Skeletal muscle satellite cell (primary cell): ENCODE results near the gene ABHD2.

Experiments used
- H3K27me3 ChIP-seq: 2 replicates; pipeline ENCODE4 v1.7.0; 2013; ENCODE audit warnings: low read length; ENCODE audit not compliant: control insufficient read depth, insufficient read depth
- H3K36me3 ChIP-seq: 2 replicates; pipeline ENCODE4 v1.7.0; 2013; ENCODE audit warnings: mild to moderate bottlenecking, control low read depth, low read length; ENCODE audit not compliant: insufficient read depth
- H3K4me1 ChIP-seq: 2 replicates; pipeline ENCODE4 v1.7.0; 2013; ENCODE audit warnings: low read length; ENCODE audit not compliant: control insufficient read depth, insufficient read depth
- H3K4me2 ChIP-seq: 2 replicates; pipeline ENCODE4 v1.7.0; 2013; ENCODE audit warnings: mild to moderate bottlenecking, low read length
- H3K4me3 ChIP-seq: 2 replicates; pipeline ENCODE4 v1.7.0; 2013; ENCODE audit warnings: low read length
- H3K9ac ChIP-seq: 2 replicates; pipeline ENCODE4 v1.7.0; 2013; ENCODE audit warnings: mild to moderate bottlenecking, low read depth, low read length, moderate library complexity
- H3K9me3 ChIP-seq: replicated peaks from 2 replicates; pipeline ENCODE4 v1.7.0; 2013; ENCODE audit warnings: mild to moderate bottlenecking, control low read depth, low read length

Gene ABHD2

GRCh38 chr15:89196241-89196640 is 108.0 kb downstream of the ABHD2 start:
- peaks cover 49% of the 10 kb centered on the region for H3K36me3 ChIP-seq
- H3K27me3 ChIP-seq = no peaks in the 10 kb centered on the region
- H3K4me1 ChIP-seq = peaks cover 10% of the 10 kb centered on the region
- H3K9ac ChIP-seq = no peak overlapping the region
- no peaks in the 10 kb centered on the region for H3K9me3 ChIP-seq
- no peak overlapping the region for H3K4me2 ChIP-seq
- H3K4me3 ChIP-seq = no peak overlapping the region

- Histone ChIP-seq H3K9ac (no peak overlapping the region), H3K4me2 (no peak overlapping the region), H3K4me1 (peaks cover 10% of the 10 kb centered on the region), H3K4me3 (no peak overlapping the region), H3K9me3 (no peaks in the 10 kb centered on the region), H3K36me3 (peaks cover 44% of the 10 kb centered on the region), H3K27me3 (no peaks in the 10 kb centered on the region)
Observed at GRCh38 chr15:89196994-89197393, 108.7 kb downstream of the ABHD2 start.

GRCh38 chr15:89197503-89197971 is 109.3 kb downstream of the ABHD2 start:
- Histone ChIP-seq H3K9me3 (no peaks in the 10 kb centered on the region), H3K9ac (no peak overlapping the region), H3K4me2 (no peak overlapping the region), H3K4me1 (peaks cover 10% of the 10 kb centered on the region), H3K27me3 (no peaks in the 10 kb centered on the region), H3K36me3 (peaks cover 41% of the 10 kb centered on the region), H3K4me3 (no peak overlapping the region)

GRCh38 chr15:89198196-89198595 is 109.9 kb downstream of the ABHD2 start:
- Histone ChIP-seq H3K4me2 (no peak overlapping the region), H3K36me3 (peaks cover 34% of the 10 kb centered on the region), H3K4me1 (peaks cover 10% of the 10 kb centered on the region)

GRCh38 chr15:89198934-89199333 is 110.7 kb downstream of the ABHD2 start:
- Histone ChIP-seq H3K4me2 (no peak overlapping the region), H3K9ac (no peak overlapping the region), H3K4me1 (peaks cover 10% of the 10 kb centered on the region), H3K4me3 (no peak overlapping the region), H3K27me3 (no peaks in the 10 kb centered on the region), H3K9me3 (no peaks in the 10 kb centered on the region), H3K36me3 (peaks cover 30% of the 10 kb centered on the region)

More at GRCh38 chr15:89198196-89198595, 109.9 kb downstream of the ABHD2 start:
- H3K9ac ChIP-seq = no peak overlapping the region
- no peaks in the 10 kb centered on the region for H3K27me3 ChIP-seq
- H3K4me3 ChIP-seq = no peak overlapping the region
- no peaks in the 10 kb centered on the region for H3K9me3 ChIP-seq

GRCh38 chr15:89199746-89200145 is 111.5 kb downstream of the ABHD2 start:
- Histone ChIP-seq H3K4me1 (peaks cover 10% of the 10 kb centered on the region), H3K4me2 (no peak overlapping the region), H3K36me3 (peaks cover 23% of the 10 kb centered on the region), H3K9me3 (no peaks in the 10 kb centered on the region), H3K9ac (no peak overlapping the region), H3K4me3 (no peak overlapping the region), H3K27me3 (no peaks in the 10 kb centered on the region)

GRCh38 chr15:89200182-89200581 is 111.9 kb downstream of the ABHD2 start:
- Histone ChIP-seq H3K9me3 (no peaks in the 10 kb centered on the region), H3K4me1 (peaks cover 10% of the 10 kb centered on the region), H3K36me3 (peaks cover 19% of the 10 kb centered on the region), H3K27me3 (no peaks in the 10 kb centered on the region), H3K9ac (no peak overlapping the region), H3K4me3 (no peak overlapping the region), H3K4me2 (no peak overlapping the region)

GRCh38 chr15:89201465-89202005 is 113.3 kb downstream of the ABHD2 start:
- Histone ChIP-seq H3K4me1 (no peaks in the 10 kb centered on the region), H3K9ac (no peak overlapping the region), H3K36me3 (peaks cover 16% of the 10 kb centered on the region), H3K4me2 (no peak overlapping the region), H3K27me3 (no peaks in the 10 kb centered on the region), H3K9me3 (no peaks in the 10 kb centered on the region), H3K4me3 (no peak overlapping the region)

- no peaks in the 10 kb centered on the region for H3K9me3 ChIP-seq
- no peak overlapping the region for H3K9ac ChIP-seq
- H3K27me3 ChIP-seq = no peaks in the 10 kb centered on the region
- peaks cover 8% of the 10 kb centered on the region for H3K36me3 ChIP-seq
- H3K4me3 ChIP-seq = no peak overlapping the region
- H3K4me1 ChIP-seq = peaks cover 3% of the 10 kb centered on the region
- no peak overlapping the region for H3K4me2 ChIP-seq
Observed at GRCh38 chr15:89203705-89204273, 115.5 kb downstream of the ABHD2 start.

GRCh38 chr15:89205991-89206585 is 117.8 kb downstream of the ABHD2 start:
- Histone ChIP-seq H3K9ac (no peak overlapping the region), H3K9me3 (no peaks in the 10 kb centered on the region), H3K4me2 (no peak overlapping the region), H3K4me1 (peaks cover 3% of the 10 kb centered on the region), H3K36me3 (no peaks in the 10 kb centered on the region), H3K27me3 (peaks cover under 1% of the 10 kb centered on the region), H3K4me3 (no peak overlapping the region)

GRCh38 chr15:89206908-89207331 is 118.7 kb downstream of the ABHD2 start:
- Histone ChIP-seq H3K4me1 (peaks cover 3% of the 10 kb centered on the region), H3K4me3 (peak overlapping the region; percentile 56), H3K9me3 (no peaks in the 10 kb centered on the region), H3K9ac (no peak overlapping the region), H3K4me2 (peak overlapping the region; percentile 82), H3K27me3 (peaks cover 7% of the 10 kb centered on the region), H3K36me3 (no peaks in the 10 kb centered on the region)

- peaks cover 7% of the 10 kb centered on the region for H3K27me3 ChIP-seq
- no peak overlapping the region for H3K9ac ChIP-seq
Observed at GRCh38 chr15:89208256-89208655, 120.0 kb downstream of the ABHD2 start.

More at GRCh38 chr15:89208256-89208655, 120.0 kb downstream of the ABHD2 start:
- Histone ChIP-seq H3K9me3 (no peaks in the 10 kb centered on the region), H3K4me3 (no peak overlapping the region), H3K4me2 (no peak overlapping the region), H3K36me3 (no peaks in the 10 kb centered on the region), H3K4me1 (peaks cover 3% of the 10 kb centered on the region)
